Vagina (tissue), 2 donors: ENCODE data around the gene MAOB. TPM values are rescaled to one million over a fixed set of nuclear protein-coding genes. Genes with fewer than 3 reads are reported as not detected.

Experiments used
- DNase-seq, 2 donors: peaks; one replicate each; pipeline ENCODE4 v3.0.0-alpha.2; 2017; ENCODE audit errors: extremely low spot score in 2 of 2
- H3K27ac ChIP-seq: fragments of 200-600 bp; sonication (generic); one replicate; pipeline ENCODE4 v1.5.1; 2019
- H3K27me3 ChIP-seq: fragments of 200-600 bp; sonication (generic); one replicate; pipeline ENCODE4 v1.5.1; 2019
- H3K36me3 ChIP-seq, 2 donors: fragments of 200-600 bp; sonication (generic); one replicate each; pipeline ENCODE4 v1.5.1; 2017 to 2019
- H3K4me1 ChIP-seq: fragments of 200-600 bp; sonication (generic); one replicate; pipeline ENCODE4 v1.5.1; 2019
- H3K4me3 ChIP-seq, 2 donors: fragments of 200-600 bp; sonication (generic); 1 replicate in 1 of 2; 2 replicates in 1 of 2; pipeline ENCODE4 v1.5.1; 2016 to 2019
- H3K9me3 ChIP-seq: fragments of 200-600 bp; sonication (generic); one replicate; pipeline ENCODE4 v1.5.1; 2019
- CTCF ChIP-seq, 3 experiments: fragments of 450-650 bp in 2 of 3; fragments of 200-600 bp in 1 of 3; sonication (generic) in 1 of 3; IDR thresholded peaks; one replicate each; pipeline ENCODE4 v1.5.1; 2017 to 2019; ENCODE audit warnings: antibody characterized with exemption in 3 of 3, mild to moderate bottlenecking in 2 of 3, moderate library complexity in 2 of 3
- POLR2A ChIP-seq, 2 donors: fragments of 450-650 bp; IDR thresholded peaks; one replicate each; pipeline ENCODE4 v1.6.1; 2017; ENCODE audit warnings: antibody characterized with exemption in 2 of 2, mild to moderate bottlenecking in 2 of 2, moderate library complexity in 2 of 2
- POLR2AphosphoS5 ChIP-seq, 2 donors: sonication (generic); formaldehyde crosslinking; IDR thresholded peaks; one replicate each; pipeline ENCODE4 v1.9.0; 2017; ENCODE audit warnings: antibody characterized with exemption in 2 of 2, mild to moderate bottlenecking in 2 of 2, low read depth in 1 of 2; ENCODE audit not compliant: insufficient read depth in 1 of 2
- intact Hi-C: fragments of 100-400 bp; cut with DNase I; formaldehyde crosslinking; loops from one replicate; pipeline ENCODE4 v1.15.1; 2023
- total RNA-seq: library from RNA; depleted of rRNA; stranded (reverse); fragments of >200 nt; gene quantifications from one replicate; pipeline ENCODE4 v1.2.3, GENCODE V29; 2016

The MAOB gene
- total RNA-seq, 1 donor from 2014 or later, result 13.8 TPM

- H3K27ac ChIP-seq, result no peak overlapping the region
- no peaks in the 10 kb centered on the region for H3K36me3 ChIP-seq
- no peaks in the 10 kb centered on the region for H3K4me1 ChIP-seq
- no peak for TF ChIP-seq POLR2A (IDR thresholded peaks at IDR 0.05)
- TF ChIP-seq CTCF (IDR thresholded peaks at IDR 0.05), result no peak
- no peak for TF ChIP-seq POLR2AphosphoS5 (IDR thresholded peaks at IDR 0.05; ENCODE audit: insufficient read depth in 1 of 2, low read depth in 1 of 2)
- no peak for DNase-seq
- no peaks in the 10 kb centered on the region for H3K9me3 ChIP-seq
- H3K27me3 ChIP-seq, result peaks cover 4% of the 10 kb centered on the region
- intact Hi-C loops, result no loop called here
- no peak overlapping the region for H3K4me3 ChIP-seq
These were observed 96.2 kb downstream of the MAOB start for GRCh38 chrX:43785930-43786591.

DNA sequence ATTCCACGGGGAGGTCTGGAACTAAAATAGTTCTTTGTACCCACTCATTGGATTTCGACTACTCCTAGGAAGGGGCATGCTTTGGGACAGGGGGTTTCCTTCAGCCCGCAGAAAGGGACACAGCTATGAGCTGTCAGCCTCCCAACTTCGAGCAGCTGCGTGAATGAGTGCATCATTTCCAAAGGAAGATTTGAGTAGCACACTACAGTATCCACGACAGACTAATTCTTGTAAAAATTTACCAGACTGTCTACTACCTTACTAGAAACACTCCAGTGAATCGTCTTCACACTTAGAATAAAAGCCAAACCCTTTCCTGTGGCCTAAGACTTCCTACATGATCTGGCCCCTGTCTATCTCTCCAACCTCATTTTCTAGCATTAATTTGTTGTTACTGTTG is 124.2 kb downstream of the MAOB start:
- Histone ChIP-seq H3K27me3 (no peaks in the 10 kb centered on the region), H3K9me3 (no peaks in the 10 kb centered on the region), H3K27ac (no peak overlapping the region), H3K36me3 (no peaks in the 10 kb centered on the region), H3K4me1 (no peaks in the 10 kb centered on the region), H3K4me3 (no peak overlapping the region)
- TF ChIP-seq POLR2A (IDR thresholded peaks at IDR 0.05) (no peak), POLR2AphosphoS5 (IDR thresholded peaks at IDR 0.05; ENCODE audit: insufficient read depth in 1 of 2, low read depth in 1 of 2) (no peak), CTCF (IDR thresholded peaks at IDR 0.05) (no peak)
- intact Hi-C loops, result no loop called here
- no peak for DNase-seq

DNA sequence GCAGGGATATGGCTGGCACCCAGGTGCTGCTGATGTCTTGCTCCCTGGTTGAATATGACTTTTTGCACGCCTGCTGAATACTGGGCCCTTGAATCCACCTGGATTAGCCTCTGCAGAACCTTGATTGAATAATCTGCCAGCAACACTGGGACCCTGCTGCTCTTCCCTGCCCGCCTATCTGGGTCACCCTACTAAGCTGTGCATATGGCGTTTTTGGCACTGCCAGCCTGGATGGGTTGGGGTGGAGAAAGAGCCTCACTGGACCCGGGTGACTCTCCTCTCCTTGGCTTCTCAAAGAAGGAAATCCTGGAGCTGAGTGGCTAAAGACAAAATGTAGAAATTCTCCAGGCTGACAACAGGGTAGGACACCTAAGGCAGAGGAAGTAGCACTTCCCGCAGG is 126.2 kb downstream of the MAOB start:
- Histone ChIP-seq H3K27ac (no peak overlapping the region), H3K4me1 (no peaks in the 10 kb centered on the region), H3K9me3 (no peaks in the 10 kb centered on the region), H3K4me3 (no peak overlapping the region), H3K36me3 (no peaks in the 10 kb centered on the region), H3K27me3 (no peaks in the 10 kb centered on the region)
- DNase-seq, result no peak
- TF ChIP-seq CTCF (IDR thresholded peaks at IDR 0.05), result no peak
- TF ChIP-seq POLR2AphosphoS5 (IDR thresholded peaks at IDR 0.05; ENCODE audit: insufficient read depth in 1 of 2, low read depth in 1 of 2), result no peak
- no peak for TF ChIP-seq POLR2A (IDR thresholded peaks at IDR 0.05)
- intact Hi-C loops, result no loop called here

DNA sequence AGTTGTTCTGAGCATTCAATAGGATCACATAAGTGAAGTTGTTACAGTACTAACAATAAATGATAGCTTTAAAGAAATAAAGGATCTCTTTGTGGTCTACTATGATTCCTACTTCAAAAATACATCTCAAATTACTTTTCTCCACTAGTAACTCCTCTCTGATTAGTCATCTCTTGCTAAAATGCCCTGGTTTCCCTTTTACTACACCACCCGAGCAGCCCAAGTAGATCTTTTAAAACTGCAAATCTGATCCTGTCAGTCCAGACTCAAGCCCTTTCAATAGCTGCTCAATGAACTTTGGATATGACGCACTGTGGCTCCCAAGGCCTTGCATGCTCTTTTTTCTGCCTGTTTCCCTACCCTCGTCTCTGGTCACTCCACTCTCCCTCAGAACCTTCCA is 128.6 kb downstream of the MAOB start:
- no peaks in the 10 kb centered on the region for H3K36me3 ChIP-seq
- no peak overlapping the region for H3K4me3 ChIP-seq
- no peaks in the 10 kb centered on the region for H3K9me3 ChIP-seq
- intact Hi-C loops, result no loop called here
- H3K27me3 ChIP-seq, result no peaks in the 10 kb centered on the region
- DNase-seq, result no peak
- H3K27ac ChIP-seq, result no peak overlapping the region
- no peak for TF ChIP-seq POLR2A (IDR thresholded peaks at IDR 0.05)
- no peak for TF ChIP-seq CTCF (IDR thresholded peaks at IDR 0.05)
- TF ChIP-seq POLR2AphosphoS5 (IDR thresholded peaks at IDR 0.05; ENCODE audit: insufficient read depth in 1 of 2, low read depth in 1 of 2), result no peak
- no peaks in the 10 kb centered on the region for H3K4me1 ChIP-seq

DNA sequence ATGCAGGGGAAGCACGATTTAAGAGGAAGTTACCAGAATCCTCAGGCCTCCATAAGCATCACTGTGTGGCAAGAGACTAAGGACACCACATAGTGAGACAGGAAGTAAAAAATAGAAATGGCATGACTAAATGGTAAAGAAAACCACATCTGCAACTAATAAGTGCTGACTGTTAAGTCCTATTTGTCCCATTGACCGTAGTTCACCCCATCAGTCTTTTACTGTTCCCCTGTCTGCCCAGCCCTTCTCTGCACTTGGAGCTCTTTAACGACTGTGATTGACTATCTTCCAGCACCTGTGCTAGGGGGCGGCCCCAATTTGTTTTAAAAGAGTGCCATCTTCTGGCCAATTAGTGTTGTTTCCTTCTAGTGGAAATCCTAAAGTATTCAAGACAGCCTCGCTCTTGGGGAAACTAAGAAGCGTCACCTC is 132.0 kb downstream of the MAOB start:
- intact Hi-C loops, result no loop called here
- Histone ChIP-seq H3K4me1 (no peaks in the 10 kb centered on the region), H3K4me3 (no peak overlapping the region), H3K27ac (no peak overlapping the region), H3K27me3 (no peaks in the 10 kb centered on the region), H3K9me3 (no peaks in the 10 kb centered on the region), H3K36me3 (no peaks in the 10 kb centered on the region)
- TF ChIP-seq POLR2A (IDR thresholded peaks at IDR 0.05), result no peak
- peak in 1 of 2 donors; percentile 30 for TF ChIP-seq POLR2AphosphoS5 (IDR thresholded peaks at IDR 0.05; ENCODE audit: insufficient read depth in 1 of 2, low read depth in 1 of 2)
- peak in 1 of 3 experiments; percentile 61 for TF ChIP-seq CTCF (IDR thresholded peaks at IDR 0.05)
- no peak for DNase-seq
